ENCODE results near the gene ACP2.
"Not testable (repeated sequence)": the region's sequence is repeated elsewhere in the genome, so short reads cannot be mapped to it uniquely, and the experiment has no call there.

ACP2 gene

GRCh38 chr11:47241841-47242301 is 6.7 kb downstream of the ACP2 start:
- FAIRE-seq: no peak

DNA sequence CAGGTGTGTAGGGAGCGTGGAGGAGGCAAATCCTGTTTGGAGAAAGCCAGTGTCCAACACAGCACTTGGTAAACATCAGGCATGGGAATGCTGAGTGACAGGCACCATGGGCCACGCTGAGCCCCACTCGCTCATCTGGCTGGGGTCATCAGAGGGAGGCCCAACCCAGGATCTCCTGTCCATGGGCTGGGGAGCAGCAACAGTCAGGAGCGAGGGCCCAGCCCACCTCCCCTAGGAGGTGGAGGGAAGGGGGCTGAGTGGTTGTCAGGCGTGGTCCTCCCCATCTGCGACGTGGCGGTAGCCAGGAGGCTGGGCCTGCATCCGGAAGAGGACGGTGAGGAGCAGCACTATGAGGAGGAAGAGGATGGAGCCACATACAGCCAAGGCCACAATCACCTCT is 8.8 kb downstream of the ACP2 start:
- no peak for FAIRE-seq

- FAIRE-seq: no peak
Observed at GRCh38 chr11:47236482-47236881, 12.1 kb downstream of the ACP2 start.

DNA sequence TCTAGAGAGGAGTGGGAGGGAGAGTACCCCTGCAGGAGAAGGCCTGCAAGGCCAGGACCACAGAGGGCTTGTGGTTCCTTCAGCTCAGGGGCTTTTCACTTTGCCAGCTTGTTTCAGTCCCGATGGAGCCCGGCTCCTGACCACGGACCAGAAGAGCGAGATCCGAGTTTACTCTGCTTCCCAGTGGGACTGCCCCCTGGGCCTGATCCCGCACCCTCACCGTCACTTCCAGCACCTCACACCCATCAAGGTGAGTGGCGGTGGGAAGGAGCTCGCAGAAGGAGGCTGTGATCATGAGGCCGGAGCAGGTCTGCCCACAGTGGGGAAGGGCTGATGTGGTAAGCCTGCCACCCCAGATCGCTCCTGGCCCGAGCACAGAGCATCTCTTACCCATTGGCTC is 13.5 kb downstream of the ACP2 start:
- no peak for FAIRE-seq

DNA sequence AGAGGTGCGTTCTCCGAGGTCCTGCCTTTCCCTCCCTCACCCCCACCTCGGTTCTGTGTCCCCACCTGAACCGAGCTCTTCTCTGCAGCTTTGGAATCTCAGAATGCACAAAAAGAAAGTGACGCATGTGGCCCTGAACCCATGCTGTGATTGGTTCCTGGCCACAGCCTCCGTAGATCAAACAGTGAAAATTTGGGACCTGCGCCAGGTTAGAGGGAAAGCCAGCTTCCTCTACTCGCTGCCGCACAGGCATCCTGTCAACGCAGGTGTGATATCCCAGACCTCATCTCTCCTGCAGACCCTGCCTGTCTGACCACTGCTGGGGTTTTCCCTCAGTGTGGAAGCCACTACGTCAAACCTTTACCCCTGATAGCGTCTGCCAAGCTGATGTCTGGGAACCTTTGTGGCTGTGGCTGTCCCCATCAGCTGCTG is 13.9 kb downstream of the ACP2 start:
- FAIRE-seq: no peak

DNA sequence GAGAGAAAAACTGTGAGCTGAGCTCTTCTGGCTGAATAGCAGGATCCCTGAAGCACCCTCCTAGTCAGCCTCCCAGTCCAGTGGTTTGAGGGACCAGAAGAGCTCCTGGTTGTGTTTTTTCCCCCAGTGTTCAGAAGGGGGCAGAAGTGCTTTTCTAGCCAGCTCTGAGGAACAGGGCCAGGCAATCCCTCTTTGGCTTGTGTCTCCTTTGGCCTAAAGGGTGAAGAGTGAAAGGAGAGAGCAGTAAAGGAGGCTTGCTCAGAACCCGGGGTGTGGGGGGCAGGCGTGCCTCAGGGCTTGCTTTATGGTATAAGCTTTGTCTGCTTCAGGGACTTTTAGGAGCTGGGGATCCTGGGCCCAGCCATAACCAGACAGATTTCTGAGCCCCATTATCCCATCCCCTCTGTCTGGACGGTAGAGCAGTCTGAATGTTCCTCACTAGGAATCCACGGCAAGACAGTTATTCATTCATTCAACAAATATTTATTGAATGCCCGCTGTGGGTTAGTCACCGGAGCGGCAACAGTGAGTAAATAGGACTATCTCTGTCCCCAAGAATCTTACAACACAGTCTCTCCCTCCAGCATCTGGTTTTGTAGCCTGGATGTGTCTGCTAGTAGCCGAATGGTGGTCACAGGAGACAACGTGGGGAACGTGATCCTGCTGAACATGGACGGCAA is 14.5 kb downstream of the ACP2 start:
- no peak for FAIRE-seq

- FAIRE-seq: no peak
Observed at GRCh38 chr11:47233051-47233450, 15.6 kb downstream of the ACP2 start.

DNA sequence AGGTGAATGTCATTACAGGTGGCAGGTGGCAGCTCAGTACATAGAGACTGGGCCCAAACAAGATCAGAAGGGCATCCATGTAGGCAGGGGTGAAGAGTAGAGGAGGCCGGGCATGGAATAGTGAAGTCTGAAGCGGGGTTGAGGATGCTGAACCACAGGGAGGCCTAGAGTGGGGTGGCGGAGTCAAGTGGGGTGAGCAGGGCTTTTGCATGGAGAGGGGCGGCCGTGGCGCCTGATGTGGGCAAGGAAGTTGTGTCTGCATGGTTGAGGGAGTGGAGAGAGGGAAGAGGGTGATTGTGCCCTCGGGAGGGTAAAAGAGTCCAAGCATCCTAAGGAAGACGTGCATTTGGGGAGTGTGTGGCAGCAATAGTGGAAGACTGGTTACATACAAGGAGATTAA is 19.5 kb downstream of the ACP2 start:
- FAIRE-seq: no peak

DNA sequence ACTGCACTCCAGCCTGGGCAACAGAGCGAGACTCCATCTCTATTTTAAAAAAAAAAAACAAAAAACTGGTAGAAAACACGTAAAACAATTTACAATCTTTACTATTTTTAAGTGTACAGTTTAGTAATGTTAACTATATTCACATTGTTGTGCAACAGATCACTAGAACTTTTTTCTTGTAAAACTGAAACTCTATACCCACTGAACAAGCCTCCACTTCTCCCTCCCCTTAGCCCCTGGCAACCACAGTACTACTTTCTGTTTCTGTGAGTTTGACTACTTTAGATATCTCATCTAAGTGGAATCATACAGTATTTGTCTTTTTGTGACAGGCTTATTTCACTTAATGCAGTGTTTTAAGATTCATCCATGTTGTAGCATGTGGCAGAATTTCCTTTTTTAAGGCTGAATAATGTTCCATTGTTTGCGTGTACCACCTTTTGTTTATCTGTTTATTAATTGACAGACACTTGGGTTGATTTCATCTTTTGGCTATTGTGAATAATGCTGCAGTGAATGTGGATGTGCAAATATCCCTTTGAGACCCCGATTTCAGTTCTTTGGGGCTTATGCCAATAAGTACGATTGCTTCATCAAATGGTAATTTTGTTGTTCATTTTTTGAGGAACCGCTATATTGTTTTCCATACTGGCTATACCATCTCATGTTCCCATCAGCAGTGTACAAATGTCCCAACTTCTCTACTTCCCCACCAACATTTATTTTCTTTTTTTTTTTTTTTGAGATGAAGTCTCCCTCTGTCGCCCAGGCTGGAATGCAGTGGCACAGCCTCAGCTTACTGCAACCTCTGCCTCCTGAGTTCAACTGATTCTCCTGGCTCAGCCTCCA is 22.8 kb downstream of the ACP2 start:
- no peak for FAIRE-seq

DNA sequence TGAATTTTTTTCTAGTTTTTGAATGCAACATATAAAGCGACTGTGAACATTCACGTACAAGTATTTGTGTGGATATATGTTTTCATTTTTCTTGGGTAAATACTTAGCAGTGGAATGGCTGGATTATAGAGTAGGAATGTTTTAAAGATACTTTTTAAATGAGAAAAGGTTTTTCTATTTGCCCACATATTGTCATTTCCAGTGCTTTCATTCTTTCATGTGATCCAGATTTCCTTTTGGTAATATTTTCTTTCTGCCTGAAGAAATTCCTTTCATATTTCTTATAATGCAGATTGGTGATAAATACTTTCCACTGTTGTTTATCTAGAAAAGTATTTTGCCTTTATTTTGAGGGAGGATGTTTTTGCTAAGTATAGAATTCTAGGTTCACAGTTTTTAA is 25.9 kb downstream of the ACP2 start:
- FAIRE-seq: no peak

- no peak for FAIRE-seq
Observed at GRCh38 chr11:47220401-47220821, 28.2 kb downstream of the ACP2 start.

DNA sequence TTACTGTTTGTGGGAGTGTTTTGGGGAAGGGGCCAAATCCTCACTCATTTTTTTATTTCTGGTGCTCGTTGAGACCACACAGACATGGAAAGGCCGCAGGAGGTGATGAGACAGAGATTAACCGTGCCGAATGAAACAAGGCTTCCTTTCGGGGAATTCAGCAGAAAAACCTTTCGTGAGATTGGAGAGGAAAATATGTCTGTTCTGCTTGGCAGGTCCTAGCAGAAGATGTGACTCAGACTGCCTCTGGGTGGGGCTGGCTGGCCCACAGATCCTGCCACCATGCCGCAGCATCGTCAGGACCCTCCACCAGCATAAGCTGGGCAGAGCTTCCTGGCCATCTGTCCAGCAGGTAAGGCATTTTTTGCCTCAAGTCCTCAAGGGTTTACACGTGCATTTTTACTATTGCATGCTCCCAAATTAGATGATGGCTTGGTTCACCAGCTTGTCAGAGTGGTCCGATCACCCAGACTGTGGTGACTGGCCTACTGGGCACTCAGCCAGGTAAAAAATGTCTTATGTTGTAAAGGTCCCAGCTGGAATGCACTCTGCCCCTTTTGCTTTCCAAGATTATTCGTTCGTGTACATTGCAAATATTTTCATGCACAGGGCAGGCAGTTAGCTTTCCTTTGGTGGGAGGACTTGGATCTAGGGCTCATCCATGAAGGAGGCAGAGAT is 32.4 kb downstream of the ACP2 start:
- no peak for FAIRE-seq

- FAIRE-seq: no peak
Observed at GRCh38 chr11:47215366-47215910, 33.2 kb downstream of the ACP2 start.

DNA sequence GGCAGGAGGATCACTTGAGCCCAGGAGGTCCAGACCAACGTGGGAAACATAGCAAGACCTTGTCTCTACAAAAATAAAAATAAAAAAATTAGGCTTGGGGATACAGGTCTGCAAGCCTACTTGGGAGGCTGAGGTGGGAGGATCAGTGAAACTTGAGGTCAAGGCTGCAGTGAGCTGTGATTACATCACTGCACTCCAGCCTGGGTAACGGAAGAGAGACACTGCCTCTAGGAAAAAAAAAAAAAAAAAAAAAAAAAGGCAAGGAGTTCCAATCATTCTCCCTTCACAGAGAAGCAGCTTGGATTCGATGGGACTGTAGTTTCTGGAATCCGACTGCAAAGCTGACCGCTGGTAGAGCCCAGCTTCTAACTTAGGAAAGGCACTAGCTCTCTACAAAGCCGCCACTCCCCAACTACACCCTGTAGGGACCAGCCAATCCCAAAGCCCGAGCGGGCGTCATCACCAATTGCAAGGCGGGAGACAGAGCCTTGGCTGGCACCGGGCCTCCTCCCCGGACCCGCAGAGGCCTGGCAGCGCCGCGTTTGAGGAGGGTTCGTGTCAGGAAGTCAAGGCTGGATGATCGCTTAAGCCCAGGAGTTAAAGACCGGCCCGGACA is 34.6 kb downstream of the ACP2 start:
- FAIRE-seq: no peak

GRCh38 chr11:47212938-47213337 is 35.7 kb downstream of the ACP2 start:
- FAIRE-seq: no peak

DNA sequence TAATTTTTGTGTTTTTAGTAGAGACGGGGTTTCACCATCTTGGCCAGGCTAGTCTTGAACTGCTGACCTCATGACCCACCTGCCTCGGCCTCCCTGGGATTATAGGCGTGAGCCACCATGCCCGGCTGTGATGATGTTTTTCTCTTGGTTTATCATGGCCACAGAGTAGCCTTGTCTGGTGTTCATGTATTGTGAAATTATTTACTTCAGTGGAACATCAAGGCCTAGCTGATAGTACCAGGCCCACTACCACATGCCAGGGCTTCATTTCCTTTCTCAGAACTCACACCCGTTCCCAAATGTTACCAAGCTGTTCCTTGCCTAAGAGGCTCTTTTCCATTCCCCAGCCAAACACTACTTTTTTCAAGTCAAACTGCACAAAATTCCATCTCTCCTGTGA is 40.0 kb downstream of the ACP2 start:
- FAIRE-seq: no peak

- FAIRE-seq: not testable (repeated sequence)
Observed at GRCh38 chr11:47208008-47208552, 40.5 kb downstream of the ACP2 start.

DNA sequence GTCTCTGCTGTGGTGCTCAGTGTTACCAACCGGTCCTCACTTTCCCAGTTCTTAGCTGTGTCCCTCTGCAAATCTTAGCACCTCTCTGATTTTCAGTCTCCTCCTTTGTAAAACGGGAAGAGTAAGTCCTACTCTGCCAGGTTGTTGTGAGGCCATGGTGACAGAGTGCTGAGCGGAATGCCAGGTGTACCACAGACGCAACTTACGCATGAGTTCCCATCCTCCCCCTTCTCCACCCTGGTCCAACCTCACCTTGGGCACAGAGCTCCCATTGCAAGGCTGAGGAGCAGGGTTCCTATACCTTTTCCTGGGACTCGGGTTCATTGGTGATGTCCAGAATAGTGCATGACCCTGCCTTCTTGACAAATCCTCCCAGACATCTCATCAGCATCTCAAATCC is 41.2 kb downstream of the ACP2 start:
- no peak for FAIRE-seq

DNA sequence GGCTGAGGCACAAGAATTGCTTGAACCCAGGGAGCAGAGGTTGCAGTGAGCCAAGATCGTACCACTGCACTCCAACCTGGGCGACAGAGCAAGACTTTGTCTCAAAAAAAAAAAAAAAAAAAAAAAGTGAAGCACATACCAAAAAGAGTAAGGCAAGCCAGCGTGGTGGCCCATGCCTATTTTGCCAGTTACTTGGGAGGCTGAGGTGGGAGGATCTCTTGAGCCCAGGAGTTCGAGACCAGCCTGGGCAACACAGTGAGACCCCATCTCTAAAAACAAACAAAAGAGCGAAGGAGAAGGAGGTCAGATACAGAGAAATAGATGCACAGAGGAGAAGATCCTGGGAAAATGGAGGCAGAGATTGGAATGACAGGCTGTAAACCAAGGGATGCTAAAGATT is 42.0 kb downstream of the ACP2 start:
- FAIRE-seq: not testable (repeated sequence)

DNA sequence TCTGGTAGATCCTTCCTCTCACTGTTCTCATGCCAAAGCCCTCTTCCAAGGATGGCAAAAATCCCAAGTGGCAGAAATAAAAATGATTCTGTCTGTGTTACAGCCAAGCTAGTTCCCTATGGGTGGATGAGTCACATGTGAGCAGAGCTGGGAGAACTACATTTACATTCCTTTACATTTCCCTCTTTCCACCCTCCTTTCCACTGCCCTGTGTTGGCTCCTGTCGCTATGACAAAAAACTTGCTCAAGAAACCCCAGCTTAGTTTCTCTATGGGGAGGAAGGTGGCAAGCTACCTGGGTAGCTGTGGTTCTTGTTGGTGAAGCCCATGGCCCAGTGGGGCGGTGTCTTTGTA is 44.0 kb downstream of the ACP2 start:
- no peak for FAIRE-seq

- no peak for FAIRE-seq
Observed at GRCh38 chr11:47202576-47202975, 46.0 kb downstream of the ACP2 start.

GRCh38 chr11:47201015-47201414 is 47.6 kb downstream of the ACP2 start:
- FAIRE-seq: no peak

DNA sequence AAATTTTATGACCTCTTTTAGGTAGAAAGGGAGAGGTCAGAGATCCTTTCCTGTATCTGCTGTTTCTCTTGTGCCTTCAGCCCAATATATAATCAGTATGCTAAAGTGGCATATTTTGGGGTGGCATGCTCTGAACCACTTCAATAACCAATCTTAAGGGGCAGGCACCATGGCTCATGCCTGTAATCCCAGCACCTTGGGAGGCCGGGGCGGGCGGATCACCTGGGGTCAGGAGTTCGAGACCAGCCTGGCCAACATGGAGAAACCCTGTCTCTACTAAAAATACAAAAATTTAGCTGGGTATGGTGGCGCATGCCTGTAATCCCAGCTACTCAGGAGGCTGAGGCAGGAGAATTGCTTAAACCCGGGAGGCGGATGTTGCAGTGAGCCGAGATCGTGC is 50.5 kb downstream of the ACP2 start:
- not testable (repeated sequence) for FAIRE-seq

Measured in colon (tissue), 2 donors.